Left renal pelvis (tissue), 4 donors: ENCODE measurements around the gene AKR1C2. TPM values are rescaled to one million over a fixed set of nuclear protein-coding genes. Genes with fewer than 3 reads are reported as not detected.
"Not testable (repeated sequence)": the region's sequence is repeated elsewhere in the genome, so short reads cannot be mapped to it uniquely, and the experiment has no call there.

Experiments
- DNase-seq, 4 donors: peaks; one replicate each; pipeline ENCODE4 v3.0.0-alpha.2; 2013; ENCODE audit warnings: low read depth in 4 of 4, low spot score in 3 of 4
- polyA plus RNA-seq, 4 donors: library from polyadenylated mRNA; unstranded; fragments of 120-200 nt; gene quantifications; one replicate each; pipeline ENCODE4 v1.2.1, GENCODE V29; 2013; ENCODE audit not compliant: insufficient read length in 4 of 4

AKR1C2 gene
- polyA plus RNA-seq, result 10 to 100 TPM in 3 of 4 donors, 1 to 10 TPM in 1; 7.9 to 39.3 (median 11.6) TPM

GRCh38 chr10:5003127-5004029 lies at the start of gene AKR1C2:
Gene AKR1C2 (minus strand): TSS chr10:5003857. CDS start chr10:5003835, 22 bp downstream.
- DNase-seq, result not testable (repeated sequence)

- not testable (repeated sequence) for DNase-seq
Measured at GRCh38 chr10:5052951-5053500, 49.4 kb upstream of the AKR1C2 start.

- DNase-seq, result no peak
Measured at GRCh38 chr10:5047912-5048628, 44.4 kb upstream of the AKR1C2 start.

GRCh38 chr10:5047055-5047454 lies 43.4 kb upstream of the AKR1C2 start:
- not testable (repeated sequence) for DNase-seq

- no peak for DNase-seq
Measured at GRCh38 chr10:5046410-5046809, 42.8 kb upstream of the AKR1C2 start.

- no peak for DNase-seq
Measured at GRCh38 chr10:5045095-5045494, 41.4 kb upstream of the AKR1C2 start.

GRCh38 chr10:5043716-5044115 lies 40.1 kb upstream of the AKR1C2 start:
- DNase-seq, result no peak

- no peak for DNase-seq
Measured at GRCh38 chr10:5042922-5043321, 39.3 kb upstream of the AKR1C2 start.

- no peak for DNase-seq
Measured at GRCh38 chr10:5041471-5042023, 37.9 kb upstream of the AKR1C2 start.

GRCh38 chr10:5040781-5041470 lies 37.3 kb upstream of the AKR1C2 start:
- no peak for DNase-seq

- DNase-seq, result no peak
Measured at GRCh38 chr10:5040010-5040673, 36.5 kb upstream of the AKR1C2 start.

- no peak for DNase-seq
Measured at GRCh38 chr10:5038733-5039132, 35.1 kb upstream of the AKR1C2 start.

- DNase-seq, result no peak
Measured at GRCh38 chr10:5038101-5038500, 34.4 kb upstream of the AKR1C2 start.

GRCh38 chr10:5036511-5036910 lies 32.9 kb upstream of the AKR1C2 start:
- DNase-seq, result no peak

GRCh38 chr10:5035356-5035755 lies 31.7 kb upstream of the AKR1C2 start:
- DNase-seq, result no peak

GRCh38 chr10:5034588-5034987 lies 30.9 kb upstream of the AKR1C2 start:
- no peak for DNase-seq

GRCh38 chr10:5033061-5033778 lies 29.6 kb upstream of the AKR1C2 start:
- DNase-seq, result no peak

GRCh38 chr10:5032444-5032843 lies 28.8 kb upstream of the AKR1C2 start:
- DNase-seq, result not testable (repeated sequence)

- DNase-seq, result not testable (repeated sequence)
Measured at GRCh38 chr10:5031588-5031987, 27.9 kb upstream of the AKR1C2 start.
